HepG2 (cell line): ENCODE measurements around the gene CDC123. TPM values are rescaled to one million over a fixed set of nuclear protein-coding genes. Genes with fewer than 3 reads are reported as not detected.

Experiments
- EHMT2 ChIP-seq: fragments of 200-600 bp; sonication (generic); IDR thresholded peaks from 2 replicates; pipeline ENCODE4 v1.7.0; 2017; ENCODE audit warnings: antibody characterized with exemption, low read depth, low read length, borderline replicate concordance
- GATAD1 ChIP-seq: IDR thresholded peaks from 2 replicates; pipeline ENCODE4 v1.6.1; 2016; ENCODE audit warnings: missing genetic modification reagents, missing compliant biosample characterization
- HNRNPLL ChIP-seq: fragments of 200-400 bp; formaldehyde crosslinking; IDR thresholded peaks from 2 replicates; pipeline ENCODE4 v1.6.1; 2017; ENCODE audit warnings: mild to moderate bottlenecking, low read depth, low read length; ENCODE audit not compliant: poor library complexity, severe bottlenecking
- MEF2D ChIP-seq: sonication (generic); formaldehyde crosslinking; IDR thresholded peaks from 2 replicates; pipeline ENCODE4 v1.5.1; 2020; ENCODE audit warnings: mild to moderate bottlenecking, missing genetic modification reagents
- MXD4 ChIP-seq: IDR thresholded peaks from 2 replicates; pipeline ENCODE4 v1.6.1; 2016; ENCODE audit warnings: mild to moderate bottlenecking, missing biosample characterization, missing genetic modification reagents
- RAD21 ChIP-seq: fragments of 450-650 bp; formaldehyde crosslinking; IDR thresholded peaks from 2 replicates; pipeline ENCODE4 v1.5.0; 2020; ENCODE audit warnings: mild to moderate bottlenecking
- RFXAP ChIP-seq: sonication (generic); formaldehyde crosslinking; IDR thresholded peaks from 2 replicates; pipeline ENCODE4 v1.4.0; 2020; ENCODE audit warnings: missing genetic modification reagents, borderline replicate concordance
- SOX5 ChIP-seq: IDR thresholded peaks from 2 replicates; pipeline ENCODE4 v1.6.1; 2016; ENCODE audit warnings: borderline replicate concordance
- TAF1 ChIP-seq: sonication (generic); formaldehyde crosslinking; IDR thresholded peaks from 2 replicates; pipeline ENCODE4 v1.4.0; 2020; ENCODE audit warnings: missing genetic modification reagents
- TCF7L2 ChIP-seq: IDR thresholded peaks from 2 replicates; pipeline ENCODE4 v1.6.1; 2011; ENCODE audit warnings: mild to moderate bottlenecking, low read depth, low read length, moderate library complexity
- TFDP1 ChIP-seq: IDR thresholded peaks from 2 replicates; pipeline ENCODE4 v1.6.1; 2016; ENCODE audit warnings: missing compliant biosample characterization, missing genetic modification reagents, borderline replicate concordance
- ZMAT3 ChIP-seq: sonication (generic); formaldehyde crosslinking; conservative IDR thresholded peaks from 2 replicates; pipeline ENCODE4 v1.7.0; 2021; ENCODE audit warnings: missing genetic modification reagents
- ZMYM4 ChIP-seq: sonication (generic); formaldehyde crosslinking; IDR thresholded peaks from 2 replicates; pipeline ENCODE4 v1.8.1; 2023; ENCODE audit warnings: mild to moderate bottlenecking, missing genetic modification reagents
- ZNF280B ChIP-seq: sonication (generic); formaldehyde crosslinking; IDR thresholded peaks from 2 replicates; pipeline ENCODE4 v1.5.0; 2020; ENCODE audit warnings: missing genetic modification reagents, mild to moderate bottlenecking, borderline replicate concordance
- ZNF781 ChIP-seq: sonication (generic); formaldehyde crosslinking; IDR thresholded peaks from 2 replicates; pipeline ENCODE4 v1.5.1; 2020; ENCODE audit warnings: borderline replicate concordance, mild to moderate bottlenecking, missing genetic modification reagents; ENCODE audit errors: not compliant biosample characterization
- ZNF816 ChIP-seq: sonication (generic); formaldehyde crosslinking; IDR thresholded peaks from 2 replicates; pipeline ENCODE4 v1.8.0; 2022; ENCODE audit warnings: missing genetic modification reagents, mild to moderate bottlenecking, borderline replicate concordance
- polyA plus RNA-seq, 8 experiments: library from polyadenylated mRNA; depleted of rRNA in 3 of 8; stranded (reverse) in 7 of 8; unstranded in 1 of 8; fragments of >200 nt; fragmentation: Illumina TruSeq in 4 of 8; extraction: Trizol in 4 of 8; gene quantifications; 2 replicates each; pipeline versions ENCODE4 v1.2.1 to v1.2.3, GENCODE V29; 2011 to 2016; ENCODE audit warnings: low read depth in 4 of 8, missing spikeins in 1 of 8, mixed read lengths in 1 of 8; ENCODE audit not compliant: insufficient read depth in 1 of 8
- total RNA-seq, 5 experiments: library from RNA; depleted of rRNA; stranded (reverse); fragments of >200 nt; fragmentation: Illumina TruSeq; extraction: Trizol; gene quantifications; 2 replicates each; pipeline ENCODE4 v1.2.3, GENCODE V29; 2016; ENCODE audit warnings: low read depth in 1 of 5
- TF ChIP-seq, protein P1 (sequence below): IDR thresholded peaks from 2 replicates; pipeline ENCODE4 v1.6.1; 2016; ENCODE audit warnings: low read depth, control low read depth
- TF ChIP-seq, protein P2 (sequence below): sonication (generic); formaldehyde crosslinking; IDR thresholded peaks from 2 replicates; pipeline ENCODE4 v1.4.0; 2020; ENCODE audit warnings: missing genetic modification reagents, borderline replicate concordance

Gene CDC123
- total and polyA plus RNA-seq, 2 of the 13 experiments (the other 11 are each of a cell fraction or from before 2014, with no cell fraction given): 63.3 to 153 TPM

DNA sequence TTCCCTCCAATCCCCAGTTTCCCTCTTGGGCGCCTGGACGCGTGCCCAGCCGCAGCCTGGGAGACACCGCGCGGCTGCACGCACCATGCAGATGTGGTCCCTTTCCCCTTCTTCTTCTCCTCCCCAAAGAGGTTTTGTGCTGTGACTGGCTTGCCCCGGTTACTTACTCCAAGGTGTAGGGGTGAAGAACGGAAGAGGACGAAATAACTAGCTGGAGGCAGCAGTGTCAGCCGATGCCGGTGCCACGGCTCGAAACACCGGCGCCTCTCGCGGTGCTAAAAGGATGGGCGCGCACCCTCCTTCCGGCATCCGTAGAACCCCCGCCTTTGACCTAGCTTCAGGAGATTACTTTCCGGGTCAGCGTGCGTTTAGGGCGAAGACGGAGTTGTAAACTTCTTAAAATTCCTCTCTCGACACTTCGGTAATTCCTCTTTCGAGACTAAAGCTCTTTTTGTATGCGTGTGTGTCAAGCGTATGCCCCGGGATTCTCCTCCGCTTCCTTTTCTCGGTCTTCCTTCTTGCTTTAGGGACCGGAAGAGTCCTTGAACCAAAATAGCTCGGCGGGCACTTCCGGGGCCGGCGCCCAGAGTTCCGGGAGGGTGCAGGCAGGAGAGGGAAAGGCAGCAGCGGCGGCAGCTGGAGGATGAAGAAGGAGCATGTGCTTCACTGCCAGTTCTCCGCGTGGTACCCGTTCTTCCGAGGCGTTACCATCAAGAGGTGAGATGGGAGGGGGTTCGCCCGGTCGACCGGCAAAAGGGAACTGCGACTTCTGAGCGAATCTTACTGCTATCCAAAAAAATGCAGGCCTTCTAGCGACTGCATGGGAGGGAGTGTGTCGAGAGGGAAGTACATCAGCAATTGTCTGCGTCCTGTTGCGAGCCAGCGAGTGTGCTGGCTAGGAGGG lies at the start of gene CDC123, which contains the start of gene NUDT5 (continued):
- TF ChIP-seq ZNF280B (CRISPR knock-in tag) (0 out of 2 replicates have a peak, but pooled peaks have one; percentile 15), MXD4 (CRISPR knock-in tag) (peak; percentile 70), TAF1 (CRISPR knock-in tag) (peak; percentile 75), GATAD1 (peak; percentile 97), HNRNPLL (peak; percentile 74), ZNF816 (CRISPR knock-in tag) (no peak), EHMT2 (peak; percentile 36; the same call in 1 of the 2 replicates), TFDP1 (CRISPR knock-in tag) (peak; percentile 70; the same call in 1 of the 2 replicates), TCF7L2 (no peak), SOX5 (CRISPR knock-in tag) (peak; percentile 11; the same call in 1 of the 2 replicates), ZMYM4 (CRISPR knock-in tag) (peak; percentile 18; the same call in 1 of the 2 replicates), ZMAT3 (CRISPR knock-in tag) (0 out of 2 replicates have a peak, but pooled peaks have one; percentile 36), RFXAP (CRISPR knock-in tag) (0 out of 2 replicates have a peak, but pooled peaks have one; percentile 44), MEF2D (CRISPR knock-in tag) (peak; percentile 86), ZNF781 (CRISPR knock-in tag) (peak; percentile 58), RAD21 (peak; percentile 1; the same call in 1 of the 2 replicates)
- TF ChIP-seq, protein P1, sequence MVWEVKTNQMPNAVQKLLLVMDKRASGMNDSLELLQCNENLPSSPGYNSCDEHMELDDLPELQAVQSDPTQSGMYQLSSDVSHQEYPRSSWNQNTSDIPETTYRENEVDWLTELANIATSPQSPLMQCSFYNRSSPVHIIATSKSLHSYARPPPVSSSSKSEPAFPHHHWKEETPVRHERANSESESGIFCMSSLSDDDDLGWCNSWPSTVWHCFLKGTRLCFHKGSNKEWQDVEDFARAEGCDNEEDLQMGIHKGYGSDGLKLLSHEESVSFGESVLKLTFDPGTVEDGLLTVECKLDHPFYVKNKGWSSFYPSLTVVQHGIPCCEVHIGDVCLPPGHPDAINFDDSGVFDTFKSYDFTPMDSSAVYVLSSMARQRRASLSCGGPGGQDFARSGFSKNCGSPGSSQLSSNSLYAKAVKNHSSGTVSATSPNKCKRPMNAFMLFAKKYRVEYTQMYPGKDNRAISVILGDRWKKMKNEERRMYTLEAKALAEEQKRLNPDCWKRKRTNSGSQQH (CRISPR knock-in tag): peak; percentile 81
- TF ChIP-seq, protein P2, sequence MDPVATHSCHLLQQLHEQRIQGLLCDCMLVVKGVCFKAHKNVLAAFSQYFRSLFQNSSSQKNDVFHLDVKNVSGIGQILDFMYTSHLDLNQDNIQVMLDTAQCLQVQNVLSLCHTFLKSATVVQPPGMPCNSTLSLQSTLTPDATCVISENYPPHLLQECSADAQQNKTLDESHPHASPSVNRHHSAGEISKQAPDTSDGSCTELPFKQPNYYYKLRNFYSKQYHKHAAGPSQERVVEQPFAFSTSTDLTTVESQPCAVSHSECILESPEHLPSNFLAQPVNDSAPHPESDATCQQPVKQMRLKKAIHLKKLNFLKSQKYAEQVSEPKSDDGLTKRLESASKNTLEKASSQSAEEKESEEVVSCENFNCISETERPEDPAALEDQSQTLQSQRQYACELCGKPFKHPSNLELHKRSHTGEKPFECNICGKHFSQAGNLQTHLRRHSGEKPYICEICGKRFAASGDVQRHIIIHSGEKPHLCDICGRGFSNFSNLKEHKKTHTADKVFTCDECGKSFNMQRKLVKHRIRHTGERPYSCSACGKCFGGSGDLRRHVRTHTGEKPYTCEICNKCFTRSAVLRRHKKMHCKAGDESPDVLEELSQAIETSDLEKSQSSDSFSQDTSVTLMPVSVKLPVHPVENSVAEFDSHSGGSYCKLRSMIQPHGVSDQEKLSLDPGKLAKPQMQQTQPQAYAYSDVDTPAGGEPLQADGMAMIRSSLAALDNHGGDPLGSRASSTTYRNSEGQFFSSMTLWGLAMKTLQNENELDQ: peak; percentile 27; the same call in 1 of the 2 replicates
